Karpas-422 (cell line): Measurements from ENCODE around the gene SLC15A2. TPM values are rescaled to one million over a fixed set of nuclear protein-coding genes. Genes with fewer than 3 reads are reported as not detected.
"Not testable (repeated sequence)": the region's sequence is repeated elsewhere in the genome, so short reads cannot be mapped to it uniquely, and the experiment has no call there.

Source experiments
- DNase-seq: peaks from one replicate; pipeline ENCODE4 v3.0.0-alpha.2; 2015
- H2AFZ ChIP-seq: fragments of 200-600 bp; sonication (generic); 2 replicates; pipeline ENCODE4 v1.6.1; 2014; ENCODE audit warnings: antibody characterized with exemption, low read length, mixed read lengths
- H3K27ac ChIP-seq: fragments of 200-600 bp; sonication (generic); 2 replicates; pipeline ENCODE4 v1.5.1; 2014; ENCODE audit warnings: mild to moderate bottlenecking, low read length, moderate library complexity
- H3K27me3 ChIP-seq: fragments of 200-600 bp; sonication (generic); 2 replicates; pipeline ENCODE4 v1.6.1; 2014; ENCODE audit warnings: low read length, mixed read lengths
- H3K36me3 ChIP-seq: fragments of 200-600 bp; sonication (generic); 2 replicates; pipeline ENCODE4 v1.6.1; 2014; ENCODE audit warnings: low read length, mixed read lengths; ENCODE audit not compliant: insufficient read depth
- H3K4me1 ChIP-seq: fragments of 200-600 bp; sonication (generic); 2 replicates; pipeline ENCODE4 v1.6.1; 2014; ENCODE audit warnings: mild to moderate bottlenecking, low read length, mixed read lengths
- H3K4me2 ChIP-seq: fragments of 200-600 bp; sonication (generic); 2 replicates; pipeline ENCODE4 v1.6.1; 2014; ENCODE audit warnings: low read length, low read depth, mild to moderate bottlenecking; ENCODE audit not compliant: poor library complexity, severe bottlenecking
- H3K4me3 ChIP-seq: fragments of 200-600 bp; sonication (generic); 2 replicates; pipeline ENCODE4 v1.5.1; 2014; ENCODE audit warnings: mild to moderate bottlenecking, antibody characterized with exemption, low read length, mixed read lengths
- H3K79me2 ChIP-seq: fragments of 200-600 bp; sonication (generic); 2 replicates; pipeline ENCODE4 v1.6.1; 2014; ENCODE audit warnings: mild to moderate bottlenecking, low read length, mixed read lengths
- H3K9ac ChIP-seq: fragments of 200-600 bp; sonication (generic); 2 replicates; pipeline ENCODE4 v1.6.0; 2014; ENCODE audit warnings: low read length
- H3K9me2 ChIP-seq: fragments of 200-600 bp; sonication (generic), shearing (Covaris generic); replicated peaks from 2 replicates; pipeline ENCODE4 v1.6.0; 2014; ENCODE audit warnings: mild to moderate bottlenecking, low read length, moderate library complexity; ENCODE audit not compliant: insufficient read depth
- H3K9me3 ChIP-seq: fragments of 300-700, 200-600 bp; sonication (generic); 2 replicates; pipeline ENCODE4 v1.6.1; 2014; ENCODE audit warnings: low read length, mixed read lengths
- H4K20me1 ChIP-seq: fragments of 200-600 bp; sonication (generic); 2 replicates; pipeline ENCODE4 v1.6.1; 2014; ENCODE audit warnings: mild to moderate bottlenecking, antibody characterized with exemption, low read length, low read depth; ENCODE audit not compliant: insufficient read depth
- total RNA-seq: library from RNA; depleted of rRNA; stranded (reverse); fragments of >200 nt; shearing (Covaris generic); gene quantifications from 2 replicates; pipeline ENCODE4 v1.2.3, GENCODE V29; 2014; ENCODE audit warnings: low replicate concordance

SLC15A2 gene
- total RNA-seq, 1 experiment from 2014 or later: 17.3 TPM

DNA sequence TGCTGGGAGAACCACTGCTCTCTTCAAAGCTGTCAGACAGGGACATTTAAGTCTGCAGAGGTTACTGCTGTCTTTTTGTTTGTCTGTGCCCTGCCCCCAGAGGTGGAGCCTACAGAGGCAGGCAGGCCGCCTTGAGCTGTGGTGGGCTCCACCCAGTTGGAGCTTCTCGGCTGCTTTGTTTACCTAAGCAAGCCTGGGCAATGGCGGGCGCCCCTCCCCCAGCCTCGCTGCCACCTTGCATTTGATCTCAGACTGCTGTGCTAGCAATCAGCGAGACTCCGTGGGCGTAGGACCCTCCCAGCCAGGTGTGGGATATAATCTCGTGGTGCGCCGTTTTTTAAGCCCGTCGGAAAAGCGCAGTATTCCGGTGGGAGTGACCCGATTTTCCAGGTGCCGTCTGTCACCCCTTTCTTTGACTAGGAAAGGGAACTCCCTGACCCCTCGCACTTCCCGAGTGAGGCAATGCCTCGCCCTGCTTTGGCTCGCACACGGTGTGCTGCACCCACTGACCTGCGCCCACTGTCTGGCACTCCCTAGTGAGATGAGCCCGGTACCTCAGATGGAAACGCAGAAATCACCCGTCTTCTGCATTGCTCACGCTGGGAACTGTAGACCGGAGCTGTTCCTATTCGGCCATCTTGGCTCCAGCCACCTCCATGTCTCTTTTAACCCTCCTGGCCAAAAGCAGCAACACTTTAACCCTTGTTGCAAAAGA, 44.1 kb downstream of the SLC15A2 start:
- not testable (repeated sequence) for H4K20me1 ChIP-seq, H3K4me3 ChIP-seq, H3K27me3 ChIP-seq, H3K27ac ChIP-seq, DNase-seq, H3K9me3 ChIP-seq, H3K4me2 ChIP-seq, H3K9ac ChIP-seq, H2AFZ ChIP-seq, H3K4me1 ChIP-seq, H3K79me2 ChIP-seq, H3K9me2 ChIP-seq
- H3K36me3 ChIP-seq: peaks cover 20% of the 10 kb centered on the region

DNA sequence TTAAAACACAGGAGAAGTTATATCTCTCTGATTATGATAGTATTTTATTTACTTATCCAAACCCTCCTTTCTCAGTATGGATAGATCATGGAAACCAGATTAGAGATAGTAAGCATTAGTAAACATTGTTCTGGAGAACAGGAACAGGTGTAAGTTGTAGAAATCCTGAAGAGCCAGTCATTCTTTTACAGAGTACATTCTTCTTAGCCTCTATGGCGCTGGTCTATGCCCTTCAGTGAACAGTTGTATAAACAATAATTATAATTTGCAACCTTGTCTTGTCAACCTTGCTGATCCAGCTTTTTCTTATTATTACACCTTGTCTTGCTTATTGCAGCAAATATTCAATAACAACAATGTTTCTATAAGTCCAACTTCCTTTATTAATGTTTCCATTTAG, 47.4 kb downstream of the SLC15A2 start:
- H3K4me1 ChIP-seq: no peaks in the 10 kb centered on the region
- H3K4me2 ChIP-seq: no peak overlapping the region
- no peak for DNase-seq
- peaks cover 38% of the 10 kb centered on the region for H3K36me3 ChIP-seq
- no peaks in the 10 kb centered on the region for H4K20me1 ChIP-seq
- H3K79me2 ChIP-seq: no peaks in the 10 kb centered on the region
- H3K9me3 ChIP-seq: no peaks in the 10 kb centered on the region
- no peaks in the 10 kb centered on the region for H3K27me3 ChIP-seq
- H2AFZ ChIP-seq: no peak overlapping the region
- H3K9me2 ChIP-seq: no peaks in the 10 kb centered on the region
- H3K27ac ChIP-seq: no peak overlapping the region
- no peak overlapping the region for H3K4me3 ChIP-seq
- H3K9ac ChIP-seq: no peak overlapping the region

DNA sequence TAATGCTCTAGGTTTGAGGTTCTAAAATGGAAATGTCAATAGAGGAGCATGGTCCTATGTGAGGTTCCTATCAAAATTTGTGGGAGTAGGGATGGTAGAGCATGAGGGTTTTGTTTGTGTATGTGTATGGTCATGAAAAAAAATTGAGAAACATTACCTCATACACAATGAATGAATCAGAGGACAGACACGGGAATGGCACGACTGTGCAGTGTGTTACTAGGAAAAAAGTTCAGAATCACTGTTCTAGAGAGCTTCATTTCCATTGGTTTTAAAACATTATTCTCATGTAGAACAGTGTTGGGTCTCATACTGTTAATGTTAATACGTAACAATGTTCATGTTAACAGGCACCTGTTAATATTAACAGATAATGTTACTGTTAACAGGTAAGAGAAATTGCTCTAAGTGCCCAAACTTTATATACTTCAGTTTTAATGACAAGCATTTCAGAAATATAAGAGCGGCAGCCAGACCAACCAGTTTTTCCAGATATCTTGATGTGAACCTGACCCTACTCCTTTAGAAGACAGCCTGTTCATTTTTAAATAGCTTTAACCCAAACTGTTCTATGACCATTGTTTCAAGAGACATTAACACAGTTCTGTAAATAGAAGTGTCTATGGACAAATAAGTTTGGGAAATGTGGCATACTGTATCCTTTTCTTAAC, 48.0 kb downstream of the SLC15A2 start:
- no peaks in the 10 kb centered on the region for H3K9me2 ChIP-seq
- H2AFZ ChIP-seq: no peak overlapping the region
- H3K9ac ChIP-seq: no peak overlapping the region
- H4K20me1 ChIP-seq: no peaks in the 10 kb centered on the region
- H3K27ac ChIP-seq: no peak overlapping the region
- peaks cover 38% of the 10 kb centered on the region for H3K36me3 ChIP-seq
- no peak overlapping the region for H3K4me2 ChIP-seq
- H3K4me1 ChIP-seq: no peaks in the 10 kb centered on the region
- no peaks in the 10 kb centered on the region for H3K27me3 ChIP-seq
- no peak for DNase-seq
- no peaks in the 10 kb centered on the region for H3K79me2 ChIP-seq
- no peaks in the 10 kb centered on the region for H3K9me3 ChIP-seq
- no peak overlapping the region for H3K4me3 ChIP-seq

DNA sequence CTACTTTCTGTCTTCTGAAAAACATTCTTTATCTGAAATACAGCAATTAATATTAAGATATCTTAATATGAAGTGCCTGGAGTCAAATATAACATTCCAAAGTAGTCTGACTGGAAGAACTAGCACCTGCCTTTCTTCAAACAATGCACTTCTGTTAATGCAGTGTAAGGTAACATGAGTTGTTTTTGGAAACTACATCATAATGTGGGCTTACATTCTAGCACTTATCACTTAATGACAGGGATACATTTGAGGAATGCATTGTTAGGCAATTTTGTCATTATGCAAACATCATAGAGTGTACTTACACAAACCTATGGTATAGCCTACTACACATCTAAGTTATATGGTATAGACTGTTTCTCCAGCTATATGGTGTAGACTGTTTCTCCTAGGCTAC, 49.2 kb downstream of the SLC15A2 start:
- no peak overlapping the region for H3K4me3 ChIP-seq
- H3K9ac ChIP-seq: no peak overlapping the region
- no peaks in the 10 kb centered on the region for H4K20me1 ChIP-seq
- no peaks in the 10 kb centered on the region for H3K79me2 ChIP-seq
- no peak overlapping the region for H2AFZ ChIP-seq
- H3K36me3 ChIP-seq: peaks cover 38% of the 10 kb centered on the region
- no peaks in the 10 kb centered on the region for H3K9me3 ChIP-seq
- no peak overlapping the region for H3K27ac ChIP-seq
- H3K27me3 ChIP-seq: no peaks in the 10 kb centered on the region
- H3K4me2 ChIP-seq: no peak overlapping the region
- no peak for DNase-seq
- no peaks in the 10 kb centered on the region for H3K4me1 ChIP-seq
- no peaks in the 10 kb centered on the region for H3K9me2 ChIP-seq

DNA sequence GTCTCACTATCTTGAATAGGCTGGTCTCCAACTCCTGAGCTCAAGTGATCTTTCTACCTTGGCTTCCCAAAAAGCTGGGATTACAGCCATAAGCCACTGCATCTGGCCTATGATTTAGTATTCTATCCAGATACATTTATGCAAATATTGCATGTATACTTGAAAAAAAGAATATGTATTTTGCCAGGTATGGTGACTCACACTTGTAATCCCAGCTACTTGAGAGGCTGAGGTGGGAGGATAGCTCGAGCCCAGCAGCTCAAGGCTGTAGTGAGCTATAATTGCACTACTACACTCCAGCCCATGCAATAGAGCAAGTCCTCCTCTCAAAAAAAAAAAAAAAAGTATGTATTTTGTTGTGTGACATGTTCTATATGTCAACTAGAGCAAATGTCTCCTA, 54.4 kb downstream of the SLC15A2 start:
- no peak overlapping the region for H3K4me2 ChIP-seq
- H3K4me1 ChIP-seq: no peaks in the 10 kb centered on the region
- no peak overlapping the region for H3K27ac ChIP-seq
- no peak for DNase-seq
- no peaks in the 10 kb centered on the region for H3K9me3 ChIP-seq
- no peaks in the 10 kb centered on the region for H3K79me2 ChIP-seq
- no peak overlapping the region for H3K4me3 ChIP-seq
- H2AFZ ChIP-seq: no peak overlapping the region
- H3K9ac ChIP-seq: no peak overlapping the region
- H3K27me3 ChIP-seq: no peaks in the 10 kb centered on the region
- H4K20me1 ChIP-seq: no peaks in the 10 kb centered on the region
- peaks cover 33% of the 10 kb centered on the region for H3K36me3 ChIP-seq
- H3K9me2 ChIP-seq: no peaks in the 10 kb centered on the region

DNA sequence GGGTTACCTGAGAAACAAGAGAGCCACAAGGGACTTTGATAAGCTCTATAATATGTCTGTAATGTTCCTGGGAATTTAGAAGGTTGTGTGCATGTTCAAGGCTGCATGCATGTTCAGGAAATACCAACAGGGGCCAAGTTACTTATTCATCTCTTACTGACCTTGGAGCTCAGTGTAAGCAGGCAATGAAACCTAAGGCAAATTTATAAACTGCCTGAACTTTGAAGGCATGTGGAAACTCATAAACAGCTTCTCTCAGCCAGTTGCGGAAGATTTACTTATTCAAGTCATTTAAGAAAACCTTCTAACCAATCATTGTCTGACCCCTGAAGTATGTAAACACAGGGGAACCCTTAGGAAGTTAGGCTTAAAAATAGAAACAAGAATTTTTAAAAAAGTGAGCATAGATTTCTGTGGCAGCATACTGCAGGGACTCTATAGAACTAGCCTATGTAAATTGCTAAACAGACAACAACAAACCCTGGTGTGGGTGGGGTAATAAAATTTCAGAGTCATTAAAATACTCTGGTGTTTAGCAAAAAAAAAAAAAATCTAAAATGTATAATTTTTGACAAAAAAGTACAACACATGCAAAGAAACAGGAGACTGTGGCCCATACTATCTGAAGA, 57.2 kb downstream of the SLC15A2 start:
- Histone ChIP-seq H3K9me2 (no peaks in the 10 kb centered on the region), H3K27me3 (no peaks in the 10 kb centered on the region), H3K27ac (no peak overlapping the region), H3K9ac (no peak overlapping the region), H4K20me1 (no peaks in the 10 kb centered on the region), H3K4me2 (no peak overlapping the region), H3K4me1 (no peaks in the 10 kb centered on the region), H2AFZ (no peak overlapping the region), H3K79me2 (no peaks in the 10 kb centered on the region), H3K36me3 (peaks cover 20% of the 10 kb centered on the region; the same call in 1 of the 2 replicates), H3K9me3 (no peaks in the 10 kb centered on the region), H3K4me3 (no peak overlapping the region)
- DNase-seq: no peak

DNA sequence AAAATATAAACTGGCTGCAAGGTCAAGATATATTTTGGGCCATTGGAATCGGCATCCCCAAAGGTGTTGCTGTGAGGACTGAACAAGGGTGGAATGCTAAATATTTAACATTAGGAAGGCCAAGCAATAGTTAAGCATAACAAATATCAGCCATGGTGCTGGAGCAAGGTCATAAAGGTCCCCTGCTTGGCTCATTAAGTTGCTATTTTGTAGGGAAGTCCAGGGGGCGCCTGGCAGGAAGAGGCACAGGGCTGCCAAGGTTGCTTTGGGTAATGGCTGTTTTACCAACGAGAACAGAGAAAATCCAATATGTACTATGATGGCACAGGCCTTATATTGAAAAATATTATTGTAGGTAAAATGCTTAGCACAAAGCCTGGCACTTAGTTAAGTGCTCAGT, 62.2 kb downstream of the SLC15A2 start:
- Histone ChIP-seq H3K9me3 (no peaks in the 10 kb centered on the region), H3K27me3 (no peaks in the 10 kb centered on the region), H3K9me2 (no peaks in the 10 kb centered on the region), H3K36me3 (peaks cover 32% of the 10 kb centered on the region), H3K9ac (no peak overlapping the region), H3K27ac (no peak overlapping the region), H2AFZ (no peak overlapping the region), H3K79me2 (no peaks in the 10 kb centered on the region), H4K20me1 (no peaks in the 10 kb centered on the region), H3K4me1 (no peaks in the 10 kb centered on the region), H3K4me2 (no peak overlapping the region), H3K4me3 (no peak overlapping the region)
- no peak for DNase-seq

DNA sequence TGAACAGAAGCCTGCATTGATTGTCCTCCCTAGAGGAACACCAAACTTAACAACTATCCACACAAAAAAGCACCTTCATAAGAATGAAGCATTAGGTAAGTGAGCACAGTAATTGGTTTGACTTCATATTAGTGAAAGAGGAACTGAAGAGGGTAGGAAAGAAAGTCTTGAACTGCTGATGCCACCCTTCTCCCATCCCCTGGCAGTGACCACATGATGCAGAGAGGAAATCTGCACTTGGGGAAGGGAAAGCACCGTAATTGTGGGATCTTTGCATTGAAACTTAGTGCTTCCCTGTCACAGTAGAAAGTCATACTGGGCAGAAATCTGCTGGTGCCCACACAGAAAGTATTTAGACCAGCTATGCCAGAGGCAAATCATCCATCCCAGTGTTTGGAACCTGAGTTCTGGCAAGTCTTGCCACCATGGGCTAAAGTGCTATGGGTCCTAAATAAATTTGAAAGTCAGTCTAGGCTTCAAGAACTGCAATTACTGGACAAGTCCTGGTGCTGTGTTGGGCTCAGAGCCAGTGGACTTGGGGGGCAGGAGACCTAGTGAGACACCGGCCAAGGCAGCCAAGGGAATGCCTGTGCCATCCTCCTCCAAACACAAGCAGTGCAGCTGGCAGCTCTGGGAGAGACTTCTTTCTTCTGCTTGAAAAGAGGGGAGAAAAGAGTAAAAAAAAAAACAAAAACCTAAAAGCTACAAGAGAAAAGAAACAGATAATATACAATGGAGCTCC, 63.6 kb downstream of the SLC15A2 start:
- Histone ChIP-seq H3K4me1 (no peaks in the 10 kb centered on the region), H3K79me2 (no peaks in the 10 kb centered on the region), H3K36me3 (peaks cover 34% of the 10 kb centered on the region), H2AFZ (no peak overlapping the region), H3K4me2 (no peak overlapping the region), H3K27me3 (no peaks in the 10 kb centered on the region), H3K9me3 (no peaks in the 10 kb centered on the region), H3K27ac (no peak overlapping the region), H3K4me3 (no peak overlapping the region), H3K9me2 (no peaks in the 10 kb centered on the region), H3K9ac (no peak overlapping the region), H4K20me1 (no peaks in the 10 kb centered on the region)
- no peak for DNase-seq
